Gastrocnemius medialis (tissue), 4 donors: ENCODE data around the gene FAM133A. TPM values are rescaled to one million over a fixed set of nuclear protein-coding genes. Genes with fewer than 3 reads are reported as not detected.

Source experiments
- ATAC-seq, 2 donors: fragments of 150-250 bp; one replicate each; pipeline ENCODE4 v1.9.1; 2016
- DNase-seq, 2 donors: peaks; one replicate each; pipeline ENCODE4 v3.0.0-alpha.2; 2019
- H3K27ac ChIP-seq, 4 donors: fragments of 200-600 bp; sonication (generic); 1 replicate in 1 of 4; 2 replicates in 3 of 4; pipeline ENCODE4 v1.5.1; 2016 to 2018; ENCODE audit warnings: mild to moderate bottlenecking in 2 of 4, moderate library complexity in 1 of 4
- H3K27me3 ChIP-seq, 3 donors: fragments of 200-600 bp; sonication (generic) in 2 of 3; 1 replicate in 1 of 3; 2 replicates in 2 of 3; pipeline versions ENCODE4 v1.5.1 to v1.6.0; 2016 to 2019; ENCODE audit warnings: mild to moderate bottlenecking in 1 of 3, moderate library complexity in 1 of 3
- H3K36me3 ChIP-seq, 2 donors: fragments of 200-600 bp; sonication (generic) in 1 of 2; one replicate each; pipeline ENCODE4 v1.5.1; 2017 to 2018
- H3K4me1 ChIP-seq, 2 donors: fragments of 200-600 bp; sonication (generic) in 1 of 2; one replicate each; pipeline ENCODE4 v1.5.1; 2016 to 2017; ENCODE audit warnings: mild to moderate bottlenecking in 2 of 2
- H3K4me3 ChIP-seq, 4 donors: fragments of 200-600 bp; sonication (generic) in 3 of 4; 1 replicate in 1 of 4; 2 replicates in 3 of 4; pipeline ENCODE4 v1.5.1; 2016 to 2019; ENCODE audit warnings: mild to moderate bottlenecking in 2 of 4
- H3K9me3 ChIP-seq, 3 donors: fragments of 200-600 bp; sonication (generic) in 2 of 3; 1 replicate in 1 of 3; 2 replicates in 2 of 3; pipeline ENCODE4 v1.5.1; 2016 to 2019
- POLR2A ChIP-seq, 2 donors: fragments of 450-650 bp; IDR thresholded peaks; one replicate each; pipeline ENCODE4 v1.6.1; 2017; ENCODE audit warnings: antibody characterized with exemption in 2 of 2, mild to moderate bottlenecking in 2 of 2, moderate library complexity in 2 of 2
- in situ Hi-C, 4 donors: fragments of 200-750 bp; cut with MboI; loops; one replicate each; pipeline versions ENCODE4 v1.15.0 to v1.8.0; 2017; ENCODE audit warnings: low sequenced_read_pairs in 4 of 4
- intact Hi-C: fragments of 100-400 bp; cut with DNase I; formaldehyde crosslinking; loops from one replicate; pipeline ENCODE4 v1.15.1; 2023; ENCODE audit warnings: low total_unique reads
- total RNA-seq, 4 donors: library from RNA; depleted of rRNA; stranded (reverse); fragments of >200 nt; gene quantifications; one replicate each; pipeline versions ENCODE4 v1.1.0 to v1.2.3, GENCODE V29; 2016
- TF ChIP-seq, protein P1 (sequence below), 5 experiments: fragments of 450-650 bp in 3 of 5; fragments of 200-600 bp in 2 of 5; sonication (generic) in 2 of 5; IDR thresholded peaks in 4 of 5; conservative IDR thresholded peaks in 1 of 5; 1 replicate in 4 of 5; 2 replicates in 1 of 5; pipeline ENCODE4 v1.5.1; 2016 to 2019; ENCODE audit warnings: antibody characterized with exemption in 5 of 5, mild to moderate bottlenecking in 3 of 5, moderate library complexity in 3 of 5

Gene FAM133A
- total RNA-seq = not detected

DNA sequence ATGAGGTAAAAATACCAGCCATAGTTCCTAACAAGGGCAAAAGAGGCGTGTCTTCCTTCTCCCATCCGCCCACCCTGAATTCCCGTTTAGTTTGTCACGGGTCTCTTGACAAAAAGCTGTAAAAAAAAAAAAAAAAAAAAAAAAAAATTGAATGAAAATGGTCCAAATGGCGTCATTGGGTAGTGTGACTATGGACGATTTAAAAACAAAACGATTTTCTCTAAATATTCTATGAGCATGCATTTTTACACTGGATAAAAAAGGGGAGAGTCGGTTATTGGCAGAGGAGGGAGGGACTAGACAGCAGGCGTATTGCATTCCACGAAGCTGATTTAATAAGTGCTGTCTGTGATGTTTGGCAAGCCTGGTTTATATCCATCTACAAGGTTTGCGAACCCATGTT, at the start of gene FAM133A:
Gene FAM133A, plus strand, starts transcription at position 338 of the 403 bp plus-strand sequence. CDS start 35,214 bp downstream, outside the sequence.
- no peaks in the 10 kb centered on the region for H3K9me3 ChIP-seq
- H3K27ac ChIP-seq = no peak within 1 kb of the TSS
- DNase-seq (no peak), ATAC-seq (peak in 1 of 2 donors; percentile 42)
- in situ Hi-C loops = no loop called here
- no peaks in the 10 kb centered on the region for H3K36me3 ChIP-seq
- intact Hi-C loops = no loop called here
- peak within 1 kb of the TSS; percentile 45 to 60 (median 54) for H3K4me3 ChIP-seq
- peaks cover 0 to 28% (median 15%) of the 10 kb centered on the region in 3 donors for H3K27me3 ChIP-seq
- TF ChIP-seq, protein P1, sequence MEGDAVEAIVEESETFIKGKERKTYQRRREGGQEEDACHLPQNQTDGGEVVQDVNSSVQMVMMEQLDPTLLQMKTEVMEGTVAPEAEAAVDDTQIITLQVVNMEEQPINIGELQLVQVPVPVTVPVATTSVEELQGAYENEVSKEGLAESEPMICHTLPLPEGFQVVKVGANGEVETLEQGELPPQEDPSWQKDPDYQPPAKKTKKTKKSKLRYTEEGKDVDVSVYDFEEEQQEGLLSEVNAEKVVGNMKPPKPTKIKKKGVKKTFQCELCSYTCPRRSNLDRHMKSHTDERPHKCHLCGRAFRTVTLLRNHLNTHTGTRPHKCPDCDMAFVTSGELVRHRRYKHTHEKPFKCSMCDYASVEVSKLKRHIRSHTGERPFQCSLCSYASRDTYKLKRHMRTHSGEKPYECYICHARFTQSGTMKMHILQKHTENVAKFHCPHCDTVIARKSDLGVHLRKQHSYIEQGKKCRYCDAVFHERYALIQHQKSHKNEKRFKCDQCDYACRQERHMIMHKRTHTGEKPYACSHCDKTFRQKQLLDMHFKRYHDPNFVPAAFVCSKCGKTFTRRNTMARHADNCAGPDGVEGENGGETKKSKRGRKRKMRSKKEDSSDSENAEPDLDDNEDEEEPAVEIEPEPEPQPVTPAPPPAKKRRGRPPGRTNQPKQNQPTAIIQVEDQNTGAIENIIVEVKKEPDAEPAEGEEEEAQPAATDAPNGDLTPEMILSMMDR (IDR thresholded peaks at IDR 0.05 in 4 of 5, conservative IDR thresholded peaks at IDR 0.05 in 1 of 5) = no peak
- no peak for TF ChIP-seq POLR2A (IDR thresholded peaks at IDR 0.05)
- H3K4me1 ChIP-seq = no peaks in the 10 kb centered on the region

GRCh38 chrX:93637591-93637990, 36.4 kb upstream of the FAM133A start:
- no peaks in the 10 kb centered on the region for H3K9me3 ChIP-seq
- H3K4me3 ChIP-seq = no peak overlapping the region
- no peaks in the 10 kb centered on the region for H3K36me3 ChIP-seq
- no peaks in the 10 kb centered on the region for H3K4me1 ChIP-seq
- ATAC-seq (no peak), DNase-seq (no peak)
- TF ChIP-seq, protein P1 (IDR thresholded peaks at IDR 0.05 in 4 of 5, conservative IDR thresholded peaks at IDR 0.05 in 1 of 5) = no peak
- no peak for TF ChIP-seq POLR2A (IDR thresholded peaks at IDR 0.05)
- no peak overlapping the region for H3K27ac ChIP-seq
- no peaks in the 10 kb centered on the region for H3K27me3 ChIP-seq
- in situ Hi-C loops = no loop called here
- intact Hi-C loops = no loop called here

DNA sequence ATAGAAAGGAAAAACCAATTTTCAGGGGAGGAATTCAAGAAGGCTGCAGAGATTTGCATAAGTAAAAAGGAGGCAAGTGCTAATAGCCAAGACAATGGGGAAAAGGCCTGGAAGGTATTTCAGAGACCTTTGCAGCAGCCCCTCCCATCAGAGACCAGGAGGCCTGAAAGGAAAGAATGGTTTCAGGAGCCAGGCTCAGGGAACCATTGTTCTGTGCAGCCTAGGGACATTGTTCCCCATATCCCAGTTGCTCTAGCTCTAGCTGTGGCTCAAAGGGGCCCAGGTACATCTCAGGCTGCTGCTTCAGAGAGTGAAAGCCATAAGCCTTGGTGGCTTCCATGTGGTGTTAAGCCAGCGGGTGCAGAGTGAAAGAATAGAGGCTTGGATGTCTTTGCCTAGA, 24.6 kb upstream of the FAM133A start:
- in situ Hi-C loops (no loop called here), intact Hi-C loops (no loop called here)
- DNase-seq (no peak), ATAC-seq (no peak)
- no peaks in the 10 kb centered on the region for H3K36me3 ChIP-seq
- H3K27ac ChIP-seq = no peak overlapping the region
- TF ChIP-seq, protein P1 (IDR thresholded peaks at IDR 0.05 in 4 of 5, conservative IDR thresholded peaks at IDR 0.05 in 1 of 5) = no peak
- TF ChIP-seq POLR2A (IDR thresholded peaks at IDR 0.05) = no peak
- H3K4me3 ChIP-seq = no peak overlapping the region
- H3K4me1 ChIP-seq = no peaks in the 10 kb centered on the region
- H3K27me3 ChIP-seq = no peaks in the 10 kb centered on the region
- H3K9me3 ChIP-seq = no peaks in the 10 kb centered on the region

GRCh38 chrX:93660575-93660974, 13.4 kb upstream of the FAM133A start:
- Histone ChIP-seq H3K27me3 (no peaks in the 10 kb centered on the region), H3K36me3 (no peaks in the 10 kb centered on the region), H3K4me3 (no peak overlapping the region), H3K4me1 (no peaks in the 10 kb centered on the region), H3K9me3 (no peaks in the 10 kb centered on the region), H3K27ac (no peak overlapping the region)
- DNase-seq = no peak
- no peak for TF ChIP-seq POLR2A (IDR thresholded peaks at IDR 0.05)
- TF ChIP-seq, protein P1 (IDR thresholded peaks at IDR 0.05 in 4 of 5, conservative IDR thresholded peaks at IDR 0.05 in 1 of 5) = no peak
- ATAC-seq = no peak
- in situ Hi-C loops (no loop called here), intact Hi-C loops (no loop called here)
